Activated gamma-delta T cell (primary cell): ENCODE results near the gene FAM83G.
"Not testable (repeated sequence)": the region's sequence is repeated elsewhere in the genome, so short reads cannot be mapped to it uniquely, and the experiment has no call there.

Experiments used
- DNase-seq: peaks from one replicate; lab custom pipeline; 2025; lab: John Stamatoyannopoulos, UW

The FAM83G gene

GRCh38 chr17:18967916-18968315 lies 36.6 kb downstream of the FAM83G start:
- DNase-seq = no peak

- DNase-seq = no peak
Observed at GRCh38 chr17:18966831-18967624, 37.5 kb downstream of the FAM83G start.

GRCh38 chr17:18965530-18966236 lies 38.9 kb downstream of the FAM83G start:
- no peak for DNase-seq

GRCh38 chr17:18964550-18964949 lies 40.0 kb downstream of the FAM83G start:
- DNase-seq = no peak

GRCh38 chr17:18964018-18964351 lies 40.6 kb downstream of the FAM83G start:
- no peak for DNase-seq

- no peak for DNase-seq
Observed at GRCh38 chr17:18963126-18964017, 41.2 kb downstream of the FAM83G start.

GRCh38 chr17:18962494-18962815 lies 42.1 kb downstream of the FAM83G start:
- no peak for DNase-seq

- DNase-seq = no peak
Observed at GRCh38 chr17:18961634-18962493, 42.7 kb downstream of the FAM83G start.

GRCh38 chr17:18960803-18961511 lies 43.6 kb downstream of the FAM83G start:
- DNase-seq = peak; percentile 32

GRCh38 chr17:18960241-18960665 lies 44.3 kb downstream of the FAM83G start:
- no peak for DNase-seq

GRCh38 chr17:18959845-18960240 lies 44.7 kb downstream of the FAM83G start:
- DNase-seq = no peak

GRCh38 chr17:18959071-18959844 lies 45.3 kb downstream of the FAM83G start:
- no peak for DNase-seq

- no peak for DNase-seq
Observed at GRCh38 chr17:18958611-18959010, 46.0 kb downstream of the FAM83G start.

GRCh38 chr17:18957831-18958230 lies 46.7 kb downstream of the FAM83G start:
- DNase-seq = no peak

GRCh38 chr17:18956581-18956980 lies 48.0 kb downstream of the FAM83G start:
- DNase-seq = no peak

GRCh38 chr17:18956021-18956420 lies 48.5 kb downstream of the FAM83G start:
- not testable (repeated sequence) for DNase-seq

GRCh38 chr17:18955009-18955408 lies 49.6 kb downstream of the FAM83G start:
- no peak for DNase-seq

- DNase-seq = no peak
Observed at GRCh38 chr17:18954321-18954720, 50.2 kb downstream of the FAM83G start.

GRCh38 chr17:18953231-18953728 lies 51.3 kb downstream of the FAM83G start:
- DNase-seq = no peak
